Measurements from ENCODE around the gene MACROH2A1. TPM values are rescaled to one million over a fixed set of nuclear protein-coding genes. Genes with fewer than 3 reads are reported as not detected.

The MACROH2A1 gene
- total and polyA plus RNA-seq, 2 of the 4 experiments (the other 2 are of a cell fraction) = 122 to 126 TPM

DNA sequence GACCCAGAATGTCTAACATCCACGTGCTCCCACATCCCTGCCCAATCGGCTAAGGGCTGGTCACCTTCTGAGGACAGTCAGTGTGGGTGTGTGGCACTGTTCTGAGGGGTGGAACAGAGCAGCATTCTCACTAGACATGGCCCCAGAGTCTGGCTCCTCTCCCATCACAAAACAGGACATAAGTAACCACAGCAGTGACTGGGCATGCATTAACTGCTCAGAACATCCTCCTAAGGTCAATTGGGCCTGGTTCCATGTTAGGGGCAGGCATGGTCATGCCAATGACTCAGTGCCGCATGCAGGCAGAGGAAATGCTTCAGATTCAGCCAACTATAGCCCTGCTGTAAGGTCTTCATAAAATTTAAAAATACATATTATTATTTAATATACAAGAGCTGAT is 12.9 kb downstream of the MACROH2A1 start:
- dilution Hi-C loops (cut with HindIII; ENCODE audit: low sequenced_read_pairs, unreplicated experiment) (no loop called here), intact Hi-C loops (cut with micrococcal nuclease) (no loop called here), in situ Hi-C loops (cut with MboI; ENCODE audit: low sequenced_read_pairs) (no loop called here)
- Histone ChIP-seq H2AFZ (replicated peaks; ENCODE audit: low read length, poor library complexity) (no peak overlapping the region), H3K18ac (ENCODE audit: low read depth, low read length) (peak overlapping the region; percentile 34; the same call in 1 of the 2 replicates), H4K5ac (ENCODE audit: low read depth, low read length) (peak overlapping the region; percentile 50; the same call in 1 of the 2 replicates), H4K20me1 (ENCODE audit: insufficient read depth, low read length) (peaks cover 54% of the 10 kb centered on the region), H3K23ac (ENCODE audit: low read depth, low read length) (peak overlapping the region; percentile 57; the same call in 1 of the 2 replicates), H2AK9ac (replicated peaks; ENCODE audit: low read depth, low read length, poor library complexity) (peak overlapping the region; percentile 32), H3K4me1 (ENCODE audit: control insufficient read depth, insufficient read depth, low read length) (peaks cover 31% of the 10 kb centered on the region), H3K36me3 (ENCODE audit: control insufficient read depth, insufficient read depth, low read length) (peaks cover 46% of the 10 kb centered on the region), H3K79me1 (ENCODE audit: low read depth in 1 of 2, low read length in 2 of 2) (peaks cover 58 to 88% of the 10 kb centered on the region in 2 experiments), H4K8ac (ENCODE audit: low read depth in 2 of 2, low read length in 2 of 2) (peak overlapping the region in 1 of 2 experiments; percentile 49; a peak in 2 of 4 replicates), H4K91ac (ENCODE audit: insufficient read depth, low read depth, low read length) (no peak overlapping the region), H3K9me3 (ENCODE audit: control insufficient read depth, insufficient read depth, low read length) (no peaks in the 10 kb centered on the region), H3K9me1 (ENCODE audit: insufficient read depth, low read length) (peaks cover 60% of the 10 kb centered on the region), H2BK120ac (ENCODE audit: low read depth, low read length) (no peak overlapping the region; the same call in 1 of the 2 replicates), H3K9ac (ENCODE audit: low read depth, low read length) (no peak overlapping the region), H2BK5ac (ENCODE audit: low read depth, low read length, poor library complexity, severe bottlenecking) (peak overlapping the region; percentile 70), H3K4me2 (ENCODE audit: low read depth, low read length) (no peak overlapping the region), H3K27ac (ENCODE audit: insufficient read depth, low read length) (peak overlapping the region; percentile 11; the same call in 1 of the 2 replicates), H3K27me3 (ENCODE audit: control insufficient read depth, insufficient read depth, low read length) (no peaks in the 10 kb centered on the region), H2AK5ac (ENCODE audit: low read depth, low read length) (peak overlapping the region; percentile 69; the same call in 1 of the 2 replicates), H3K4me3 (ENCODE audit: insufficient read depth, low read depth, low read length) (no peak overlapping the region), H3K56ac (ENCODE audit: extremely low read depth, insufficient read depth, low read length) (no peak overlapping the region), H3K14ac (replicated peaks; ENCODE audit: low read depth, low read length) (peak overlapping the region; percentile 70), H3K4ac (ENCODE audit: low read depth, low read length) (peak overlapping the region; percentile 48), H2BK20ac (ENCODE audit: low read depth, low read length) (no peak overlapping the region), H2BK15ac (ENCODE audit: low read depth, low read length) (no peak overlapping the region)
- ATAC-seq (ENCODE audit: low read depth) = no peak; the same call in 1 of the 2 replicates
- BruUV-seq (replicated peaks) = no TSS peak
- POLR2A ChIA-PET (ENCODE audit: unreplicated experiment) = no interaction called here
- CTCF ChIA-PET = no interaction called here
- no CpG with 5 or more reads among the region's 3 CpGs for WGBS, 2 experiments (ENCODE audit: extremely low coverage in 2 of 2, insufficient read length in 1 of 2)
- peak; percentile 50 for DNase-seq
- TF ChIP-seq RAD21 (IDR thresholded peaks at IDR 0.05; ENCODE audit: low read length) = no peak
- no peak for TF ChIP-seq CEBPB (IDR thresholded peaks at IDR 0.05; ENCODE audit: low read depth, low read length)
- TF ChIP-seq FOS (IDR thresholded peaks at IDR 0.05; ENCODE audit: low read depth, low read length) = no peak
- no peak for TF ChIP-seq MAFK (IDR thresholded peaks at IDR 0.05; ENCODE audit: low read depth, low read length)
- TF ChIP-seq, protein P1, sequence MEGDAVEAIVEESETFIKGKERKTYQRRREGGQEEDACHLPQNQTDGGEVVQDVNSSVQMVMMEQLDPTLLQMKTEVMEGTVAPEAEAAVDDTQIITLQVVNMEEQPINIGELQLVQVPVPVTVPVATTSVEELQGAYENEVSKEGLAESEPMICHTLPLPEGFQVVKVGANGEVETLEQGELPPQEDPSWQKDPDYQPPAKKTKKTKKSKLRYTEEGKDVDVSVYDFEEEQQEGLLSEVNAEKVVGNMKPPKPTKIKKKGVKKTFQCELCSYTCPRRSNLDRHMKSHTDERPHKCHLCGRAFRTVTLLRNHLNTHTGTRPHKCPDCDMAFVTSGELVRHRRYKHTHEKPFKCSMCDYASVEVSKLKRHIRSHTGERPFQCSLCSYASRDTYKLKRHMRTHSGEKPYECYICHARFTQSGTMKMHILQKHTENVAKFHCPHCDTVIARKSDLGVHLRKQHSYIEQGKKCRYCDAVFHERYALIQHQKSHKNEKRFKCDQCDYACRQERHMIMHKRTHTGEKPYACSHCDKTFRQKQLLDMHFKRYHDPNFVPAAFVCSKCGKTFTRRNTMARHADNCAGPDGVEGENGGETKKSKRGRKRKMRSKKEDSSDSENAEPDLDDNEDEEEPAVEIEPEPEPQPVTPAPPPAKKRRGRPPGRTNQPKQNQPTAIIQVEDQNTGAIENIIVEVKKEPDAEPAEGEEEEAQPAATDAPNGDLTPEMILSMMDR (conservative IDR thresholded peaks at IDR 0.05; ENCODE audit: low read depth, low read length) = no peak
- no peak for TF ChIP-seq NFE2L2 (IDR thresholded peaks at IDR 0.05; ENCODE audit: low read depth, low read length)
- TF ChIP-seq RFX5 (IDR thresholded peaks at IDR 0.05; ENCODE audit: low read depth, low read length) = no peak
- no peak for TF ChIP-seq MXI1 (IDR thresholded peaks at IDR 0.05; ENCODE audit: borderline replicate concordance, low read depth, low read length)
- TF ChIP-seq CHD1 (IDR thresholded peaks at IDR 0.05; ENCODE audit: low read depth, low read length) = no peak

All from IMR-90 (cell line).